K562 (cell line): ENCODE measurements around the gene RCOR2. TPM values are rescaled to one million over a fixed set of nuclear protein-coding genes. Genes with fewer than 3 reads are reported as not detected.

ENCODE experiments used
- DMBX1 ChIP-seq: fragments of 250-450 bp; sonication (Bioruptor Pico); IDR thresholded peaks from 2 replicates; pipeline ENCODE4 v1.8.0; 2022; ENCODE audit warnings: inconsistent platforms, mild to moderate bottlenecking, moderate library complexity, borderline replicate concordance
- KLF10 ChIP-seq: fragments of 250-450 bp; sonication (Bioruptor Pico); IDR thresholded peaks from 2 replicates; pipeline ENCODE4 v1.6.1; 2021; ENCODE audit warnings: matching md5 sums
- MCM3 ChIP-seq: fragments of 450-650 bp; IDR thresholded peaks from 2 replicates; pipeline ENCODE4 v1.6.1; 2016
- NCOA1 ChIP-seq: fragments of 450-650 bp; IDR thresholded peaks from 2 replicates; pipeline ENCODE4 v1.6.1; 2016; ENCODE audit warnings: low read depth
- TRIM24 ChIP-seq, 2 experiments: fragments of 450-650 bp; IDR thresholded peaks; 2 replicates each; pipeline ENCODE4 v1.6.1; 2016
- ZNF253 ChIP-seq: fragments of 250-450 bp; sonication (Bioruptor Pico); conservative IDR thresholded peaks from 2 replicates; pipeline ENCODE4 v1.6.1; 2021; ENCODE audit warnings: mild to moderate bottlenecking
- polyA plus RNA-seq, 8 experiments: library from polyadenylated mRNA; depleted of rRNA in 4 of 8; stranded (reverse) in 5 of 8; unstranded in 3 of 8; fragments of >200 nt; fragmentation: Nextera tagmentation in 2 of 8; fragmentation: Illumina TruSeq in 1 of 8; extraction: Ambion mirVana in 2 of 8; extraction: Trizol in 1 of 8; gene quantifications; 2 replicates each; pipeline versions ENCODE4 v1.2.1 to v1.2.3, GENCODE V29; 2011 to 2014; ENCODE audit warnings: inconsistent platforms in 1 of 8, missing spikeins in 1 of 8
- total RNA-seq, 7 experiments: library from RNA; depleted of rRNA in 6 of 7; stranded (reverse); fragments of >200 nt in 6 of 7; fragmentation: Illumina TruSeq in 2 of 7; extraction: Trizol in 2 of 7; gene quantifications; 2 replicates each; pipeline versions ENCODE4 v1.2.1 to v1.2.3, GENCODE V29; 2011 to 2021; ENCODE audit warnings: low replicate concordance in 1 of 7
- TF ChIP-seq, protein P1 (sequence below): sonication (generic); formaldehyde crosslinking; IDR thresholded peaks from 2 replicates; pipeline ENCODE4 v1.8.0; 2022; ENCODE audit warnings: mild to moderate bottlenecking, missing genetic modification reagents
- TF ChIP-seq, protein P2 (sequence below): fragments of 450-650 bp; formaldehyde crosslinking; IDR thresholded peaks from 2 replicates; pipeline ENCODE4 v1.4.0; 2022; ENCODE audit warnings: missing genetic modification characterization
- TF ChIP-seq, protein P3 (sequence below), 3 experiments: fragments of 200-800 bp in 1 of 3; sonication (Bioruptor generic) in 1 of 3; sonication (generic) in 1 of 3; formaldehyde crosslinking in 1 of 3; IDR thresholded peaks; 2 replicates each; pipeline versions ENCODE4 v1.6.1 to v1.8.0; 2016 to 2022; ENCODE audit warnings: mild to moderate bottlenecking in 2 of 3, missing compliant biosample characterization in 2 of 3, missing genetic modification characterization in 2 of 3, missing genetic modification reagents in 1 of 3
- TF ChIP-seq, protein P4 (sequence below), 2 experiments: IDR thresholded peaks; 2 replicates each; pipeline ENCODE4 v1.6.1; 2011; ENCODE audit warnings: borderline replicate concordance in 1 of 2, control low read depth in 1 of 2, low read depth in 1 of 2, low read length in 1 of 2, mild to moderate bottlenecking in 1 of 2, mixed read lengths in 1 of 2, moderate library complexity in 1 of 2; ENCODE audit not compliant: insufficient read depth in 1 of 2, insufficient read length in 1 of 2, poor library complexity in 1 of 2, severe bottlenecking in 1 of 2; ENCODE audit errors: extremely low read depth in 1 of 2
- TF ChIP-seq, protein P5 (sequence below), 2 experiments: fragments of 450-650 bp; conservative IDR thresholded peaks; 2 replicates each; pipeline ENCODE4 v1.6.1; 2017; ENCODE audit warnings: mild to moderate bottlenecking in 2 of 2, moderate library complexity in 2 of 2
- TF ChIP-seq, protein P6 (sequence below): IDR thresholded peaks from 3 replicates; pipeline ENCODE4 v1.6.1; 2011; ENCODE audit warnings: borderline replicate concordance, mild to moderate bottlenecking, moderate library complexity; ENCODE audit not compliant: insufficient read length; ENCODE audit errors: extremely low read depth
- TF ChIP-seq, protein P7 (sequence below): fragments of 250-450 bp; sonication (Bioruptor Pico); IDR thresholded peaks from 2 replicates; pipeline ENCODE4 v1.5.1; 2021; ENCODE audit warnings: mild to moderate bottlenecking

The RCOR2 gene
- total and polyA plus RNA-seq, 9 of the 15 experiments (the other 6 are each of a cell fraction or from before 2014, with no cell fraction given) = 0.04 to 6.5 (median 2.5) TPM; not detected in 1

DNA sequence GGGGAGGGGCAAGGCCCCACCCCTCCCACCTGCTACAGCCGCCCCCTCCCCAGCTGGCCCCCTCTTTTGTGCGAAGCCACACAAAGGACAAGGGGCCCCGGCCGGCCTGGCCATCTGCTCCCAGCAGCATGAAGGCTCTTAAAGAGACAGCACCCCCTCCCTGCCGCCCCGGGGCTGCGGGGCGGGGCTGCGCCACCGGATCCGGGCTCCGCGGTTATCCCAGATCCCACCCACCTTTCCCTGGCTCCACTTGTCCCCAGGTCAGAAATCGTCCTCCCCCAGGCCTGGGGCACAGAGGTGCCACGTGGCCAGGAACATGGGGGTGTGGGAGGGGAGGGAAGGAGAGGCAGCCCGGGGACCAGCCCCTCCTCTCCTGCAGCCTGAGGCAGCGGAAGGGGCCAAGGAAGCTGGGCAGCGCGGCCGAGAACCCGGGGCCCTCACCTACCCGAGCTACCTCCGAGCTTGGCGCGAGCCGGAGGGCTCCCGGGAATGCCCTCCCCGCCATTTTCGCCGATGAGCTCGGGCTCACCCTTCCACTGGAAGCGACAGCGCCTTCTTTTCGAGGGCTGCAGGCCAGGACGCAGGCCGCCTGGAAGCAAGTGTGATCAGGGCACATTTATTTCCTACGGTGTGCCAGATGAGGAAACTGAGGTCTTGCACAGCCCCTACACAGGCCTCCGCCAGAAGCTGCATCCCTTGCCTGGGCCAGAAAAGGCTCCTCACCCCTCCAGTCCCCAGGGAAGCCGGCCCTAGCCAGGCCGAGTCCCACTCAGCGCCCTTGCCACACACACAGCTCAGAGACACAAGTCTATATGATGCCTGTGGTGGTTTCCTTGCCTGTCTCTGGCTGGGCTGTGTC is 2.5 kb upstream of the RCOR2 start (continued):
- TF ChIP-seq, protein P1, sequence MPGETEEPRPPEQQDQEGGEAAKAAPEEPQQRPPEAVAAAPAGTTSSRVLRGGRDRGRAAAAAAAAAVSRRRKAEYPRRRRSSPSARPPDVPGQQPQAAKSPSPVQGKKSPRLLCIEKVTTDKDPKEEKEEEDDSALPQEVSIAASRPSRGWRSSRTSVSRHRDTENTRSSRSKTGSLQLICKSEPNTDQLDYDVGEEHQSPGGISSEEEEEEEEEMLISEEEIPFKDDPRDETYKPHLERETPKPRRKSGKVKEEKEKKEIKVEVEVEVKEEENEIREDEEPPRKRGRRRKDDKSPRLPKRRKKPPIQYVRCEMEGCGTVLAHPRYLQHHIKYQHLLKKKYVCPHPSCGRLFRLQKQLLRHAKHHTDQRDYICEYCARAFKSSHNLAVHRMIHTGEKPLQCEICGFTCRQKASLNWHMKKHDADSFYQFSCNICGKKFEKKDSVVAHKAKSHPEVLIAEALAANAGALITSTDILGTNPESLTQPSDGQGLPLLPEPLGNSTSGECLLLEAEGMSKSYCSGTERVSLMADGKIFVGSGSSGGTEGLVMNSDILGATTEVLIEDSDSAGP (CRISPR knock-in tag) = peak; percentile 93
- TF ChIP-seq, protein P2, sequence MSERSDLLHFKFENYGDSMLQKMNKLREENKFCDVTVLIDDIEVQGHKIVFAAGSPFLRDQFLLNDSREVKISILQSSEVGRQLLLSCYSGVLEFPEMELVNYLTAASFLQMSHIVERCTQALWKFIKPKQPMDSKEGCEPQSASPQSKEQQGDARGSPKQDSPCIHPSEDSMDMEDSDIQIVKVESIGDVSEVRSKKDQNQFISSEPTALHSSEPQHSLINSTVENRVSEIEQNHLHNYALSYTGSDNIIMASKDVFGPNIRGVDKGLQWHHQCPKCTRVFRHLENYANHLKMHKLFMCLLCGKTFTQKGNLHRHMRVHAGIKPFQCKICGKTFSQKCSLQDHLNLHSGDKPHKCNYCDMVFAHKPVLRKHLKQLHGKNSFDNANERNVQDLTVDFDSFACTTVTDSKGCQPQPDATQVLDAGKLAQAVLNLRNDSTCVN (CRISPR knock-in tag) = no peak
- TF ChIP-seq, protein P3, sequence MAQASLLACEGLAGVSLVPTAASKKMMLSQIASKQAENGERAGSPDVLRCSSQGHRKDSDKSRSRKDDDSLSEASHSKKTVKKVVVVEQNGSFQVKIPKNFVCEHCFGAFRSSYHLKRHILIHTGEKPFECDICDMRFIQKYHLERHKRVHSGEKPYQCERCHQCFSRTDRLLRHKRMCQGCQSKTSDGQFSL (CRISPR knock-in tag; IDR thresholded peaks at IDR 0.05) = peak; percentile 57; the same call in 1 of the 2 replicates
- TF ChIP-seq, protein P3 (tag; IDR thresholded peaks at IDR 0.05) = no peak
- TF ChIP-seq, protein P4, sequence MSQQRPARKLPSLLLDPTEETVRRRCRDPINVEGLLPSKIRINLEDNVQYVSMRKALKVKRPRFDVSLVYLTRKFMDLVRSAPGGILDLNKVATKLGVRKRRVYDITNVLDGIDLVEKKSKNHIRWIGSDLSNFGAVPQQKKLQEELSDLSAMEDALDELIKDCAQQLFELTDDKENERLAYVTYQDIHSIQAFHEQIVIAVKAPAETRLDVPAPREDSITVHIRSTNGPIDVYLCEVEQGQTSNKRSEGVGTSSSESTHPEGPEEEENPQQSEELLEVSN (IDR thresholded peaks at IDR 0.05; ENCODE audit: borderline replicate concordance in 1 of 2, extremely low read depth in 1 of 2, insufficient read depth in 1 of 2, insufficient read length in 1 of 2, low read depth in 1 of 2, low read length in 1 of 2, poor library complexity in 1 of 2, severe bottlenecking in 1 of 2) = peak in 1 of 2 experiments; percentile 51
- no peak for TF ChIP-seq KLF10
- TF ChIP-seq MCM3 = no peak
- TF ChIP-seq, protein P5, sequence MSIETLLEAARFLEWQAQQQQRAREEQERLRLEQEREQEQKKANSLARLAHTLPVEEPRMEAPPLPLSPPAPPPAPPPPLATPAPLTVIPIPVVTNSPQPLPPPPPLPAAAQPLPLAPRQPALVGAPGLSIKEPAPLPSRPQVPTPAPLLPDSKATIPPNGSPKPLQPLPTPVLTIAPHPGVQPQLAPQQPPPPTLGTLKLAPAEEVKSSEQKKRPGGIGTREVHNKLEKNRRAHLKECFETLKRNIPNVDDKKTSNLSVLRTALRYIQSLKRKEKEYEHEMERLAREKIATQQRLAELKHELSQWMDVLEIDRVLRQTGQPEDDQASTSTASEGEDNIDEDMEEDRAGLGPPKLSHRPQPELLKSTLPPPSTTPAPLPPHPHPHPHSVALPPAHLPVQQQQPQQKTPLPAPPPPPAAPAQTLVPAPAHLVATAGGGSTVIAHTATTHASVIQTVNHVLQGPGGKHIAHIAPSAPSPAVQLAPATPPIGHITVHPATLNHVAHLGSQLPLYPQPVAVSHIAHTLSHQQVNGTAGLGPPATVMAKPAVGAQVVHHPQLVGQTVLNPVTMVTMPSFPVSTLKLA (conservative IDR thresholded peaks at IDR 0.05) = peak; percentile 32 to 58; a peak in 2 of 4 replicates
- no peak for TF ChIP-seq NCOA1
- TF ChIP-seq DMBX1 (CRISPR knock-in tag) = no peak
- TF ChIP-seq, protein P6, sequence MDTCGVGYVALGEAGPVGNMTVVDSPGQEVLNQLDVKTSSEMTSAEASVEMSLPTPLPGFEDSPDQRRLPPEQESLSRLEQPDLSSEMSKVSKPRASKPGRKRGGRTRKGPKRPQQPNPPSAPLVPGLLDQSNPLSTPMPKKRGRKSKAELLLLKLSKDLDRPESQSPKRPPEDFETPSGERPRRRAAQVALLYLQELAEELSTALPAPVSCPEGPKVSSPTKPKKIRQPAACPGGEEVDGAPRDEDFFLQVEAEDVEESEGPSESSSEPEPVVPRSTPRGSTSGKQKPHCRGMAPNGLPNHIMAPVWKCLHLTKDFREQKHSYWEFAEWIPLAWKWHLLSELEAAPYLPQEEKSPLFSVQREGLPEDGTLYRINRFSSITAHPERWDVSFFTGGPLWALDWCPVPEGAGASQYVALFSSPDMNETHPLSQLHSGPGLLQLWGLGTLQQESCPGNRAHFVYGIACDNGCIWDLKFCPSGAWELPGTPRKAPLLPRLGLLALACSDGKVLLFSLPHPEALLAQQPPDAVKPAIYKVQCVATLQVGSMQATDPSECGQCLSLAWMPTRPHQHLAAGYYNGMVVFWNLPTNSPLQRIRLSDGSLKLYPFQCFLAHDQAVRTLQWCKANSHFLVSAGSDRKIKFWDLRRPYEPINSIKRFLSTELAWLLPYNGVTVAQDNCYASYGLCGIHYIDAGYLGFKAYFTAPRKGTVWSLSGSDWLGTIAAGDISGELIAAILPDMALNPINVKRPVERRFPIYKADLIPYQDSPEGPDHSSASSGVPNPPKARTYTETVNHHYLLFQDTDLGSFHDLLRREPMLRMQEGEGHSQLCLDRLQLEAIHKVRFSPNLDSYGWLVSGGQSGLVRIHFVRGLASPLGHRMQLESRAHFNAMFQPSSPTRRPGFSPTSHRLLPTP = no peak
- no peak for TF ChIP-seq TRIM24 (IDR thresholded peaks at IDR 0.05)
- TF ChIP-seq, protein P7, sequence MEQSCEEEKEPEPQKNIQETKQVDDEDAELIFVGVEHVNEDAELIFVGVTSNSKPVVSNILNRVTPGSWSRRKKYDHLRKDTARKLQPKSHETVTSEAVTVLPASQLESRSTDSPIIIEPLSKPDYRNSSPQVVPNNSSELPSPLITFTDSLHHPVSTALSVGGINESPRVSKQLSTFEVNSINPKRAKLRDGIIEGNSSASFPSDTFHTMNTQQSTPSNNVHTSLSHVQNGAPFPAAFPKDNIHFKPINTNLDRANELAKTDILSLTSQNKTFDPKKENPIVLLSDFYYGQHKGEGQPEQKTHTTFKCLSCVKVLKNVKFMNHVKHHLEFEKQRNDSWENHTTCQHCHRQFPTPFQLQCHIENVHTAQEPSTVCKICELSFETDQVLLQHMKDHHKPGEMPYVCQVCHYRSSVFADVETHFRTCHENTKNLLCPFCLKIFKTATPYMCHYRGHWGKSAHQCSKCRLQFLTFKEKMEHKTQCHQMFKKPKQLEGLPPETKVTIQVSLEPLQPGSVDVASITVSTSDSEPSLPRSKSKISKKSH = no peak
- TF ChIP-seq ZNF253 (CRISPR knock-in tag) = no peak
